ENCODE data around the gene GGACT. TPM values are rescaled to one million over a fixed set of nuclear protein-coding genes. Genes with fewer than 3 reads are reported as not detected.

GGACT gene
- polyA plus RNA-seq, 3 donors, result 1.7 to 8.3 (median 6.5) TPM

GRCh38 chr13:100532090-100532766 is 56.4 kb downstream of the GGACT start:
- H3K4me3 ChIP-seq (replicated peaks in 1 of 3; ENCODE audit: low read depth in 2 of 3, low read length in 3 of 3), result no peak overlapping the region
- no peaks in the 10 kb centered on the region for H4K20me1 ChIP-seq (ENCODE audit: insufficient read depth, low read length)
- H3K27me3 ChIP-seq (ENCODE audit: control insufficient read depth in 2 of 2, insufficient read depth in 2 of 2, low read length in 2 of 2), result no peaks in the 10 kb centered on the region
- H3K36me3 Mint-ChIP-seq, result peaks cover 11 to 14% of the 10 kb centered on the region in 2 donors
- H3K9me3 Mint-ChIP-seq, result peaks cover 0 to 6% (median 3%) of the 10 kb centered on the region in 7 donors
- DNase-seq, result no peak
- TF ChIP-seq CTCF (IDR thresholded peaks at IDR 0.05), result no peak
- intact Hi-C loops (cut with micrococcal nuclease), result no loop called here
- H2AFZ ChIP-seq (ENCODE audit: insufficient read depth, low read depth, low read length, poor library complexity, severe bottlenecking), result no peak overlapping the region
- no peak overlapping the region for H3K9ac ChIP-seq (ENCODE audit: insufficient read depth, low read length, poor library complexity, severe bottlenecking)
- no peak overlapping the region for H3K4me3 Mint-ChIP-seq
- no peaks in the 10 kb centered on the region for H3K4me1 ChIP-seq (ENCODE audit: control insufficient read depth in 1 of 2, insufficient read depth in 2 of 2, low read length in 2 of 2)
- H3K4me1 Mint-ChIP-seq, result no peaks in the 10 kb centered on the region
- H3K79me2 ChIP-seq (ENCODE audit: insufficient read depth, low read length), result no peaks in the 10 kb centered on the region
- H3K27ac ChIP-seq (ENCODE audit: low read depth in 1 of 2, low read length in 2 of 2), result no peak overlapping the region
- H3K4me2 ChIP-seq (replicated peaks; ENCODE audit: extremely low read depth, low read length, poor library complexity, severe bottlenecking), result no peak overlapping the region
- 97% methylated on average over 53 of the region's 60 CpGs for WGBS (ENCODE audit: insufficient coverage)
- peaks cover 0 to 13% of the 10 kb centered on the region in 2 donors for H3K9me3 ChIP-seq (replicated peaks in 1 of 2; ENCODE audit: control insufficient read depth in 1 of 2, insufficient read depth in 1 of 2, low read length in 2 of 2)
- no peaks in the 10 kb centered on the region for H3K36me3 ChIP-seq (replicated peaks in 1 of 2; ENCODE audit: control insufficient read depth in 1 of 2, insufficient read depth in 2 of 2, low read length in 2 of 2)
- no peaks in the 10 kb centered on the region for H3K27me3 Mint-ChIP-seq (ENCODE audit: low read depth in 3 of 3)
- H3K27ac Mint-ChIP-seq, result no peak overlapping the region

- Mint-ChIP-seq H3K27me3 (ENCODE audit: low read depth in 3 of 3) (peaks cover 0 to 2% (median 0%) of the 10 kb centered on the region in 3 donors), H3K9me3 (peaks cover 0 to 8% (median 3%) of the 10 kb centered on the region in 7 donors), H3K4me1 (no peaks in the 10 kb centered on the region), H3K36me3 (peaks cover 11% of the 10 kb centered on the region in 2 donors), H3K4me3 (no peak overlapping the region), H3K27ac (peak overlapping the region in 1 of 7 donors; percentile 9)
- no peak for TF ChIP-seq CTCF (IDR thresholded peaks at IDR 0.05)
- Histone ChIP-seq H3K79me2 (ENCODE audit: insufficient read depth, low read length) (no peaks in the 10 kb centered on the region), H4K20me1 (ENCODE audit: insufficient read depth, low read length) (no peaks in the 10 kb centered on the region), H2AFZ (ENCODE audit: insufficient read depth, low read depth, low read length, poor library complexity, severe bottlenecking) (no peak overlapping the region), H3K9ac (ENCODE audit: insufficient read depth, low read length, poor library complexity, severe bottlenecking) (no peak overlapping the region), H3K9me3 (replicated peaks in 1 of 2; ENCODE audit: control insufficient read depth in 1 of 2, insufficient read depth in 1 of 2, low read length in 2 of 2) (peaks cover 0 to 13% of the 10 kb centered on the region in 2 donors), H3K4me2 (replicated peaks; ENCODE audit: extremely low read depth, low read length, poor library complexity, severe bottlenecking) (no peak overlapping the region), H3K4me1 (ENCODE audit: control insufficient read depth in 1 of 2, insufficient read depth in 2 of 2, low read length in 2 of 2) (no peaks in the 10 kb centered on the region), H3K27me3 (ENCODE audit: control insufficient read depth in 2 of 2, insufficient read depth in 2 of 2, low read length in 2 of 2) (no peaks in the 10 kb centered on the region), H3K36me3 (replicated peaks in 1 of 2; ENCODE audit: control insufficient read depth in 1 of 2, insufficient read depth in 2 of 2, low read length in 2 of 2) (no peaks in the 10 kb centered on the region), H3K4me3 (replicated peaks in 1 of 3; ENCODE audit: low read depth in 2 of 3, low read length in 3 of 3) (no peak overlapping the region), H3K27ac (ENCODE audit: low read depth in 1 of 2, low read length in 2 of 2) (no peak overlapping the region)
- DNase-seq, result no peak
- intact Hi-C loops (cut with micrococcal nuclease), result no loop called here
- 100% methylated on average over 8 of the region's 11 CpGs for WGBS (ENCODE audit: insufficient coverage)
Measured at GRCh38 chr13:100530671-100531213, 57.8 kb downstream of the GGACT start.

Measured in CD14-positive monocyte (primary cell).